ENCODE results near the gene RS1. TPM values are rescaled to one million over a fixed set of nuclear protein-coding genes. Genes with fewer than 3 reads are reported as not detected.

The RS1 gene
- total and polyA plus RNA-seq, 4 donors, result 0.40 to 6.3 (median 3.1) TPM

DNA sequence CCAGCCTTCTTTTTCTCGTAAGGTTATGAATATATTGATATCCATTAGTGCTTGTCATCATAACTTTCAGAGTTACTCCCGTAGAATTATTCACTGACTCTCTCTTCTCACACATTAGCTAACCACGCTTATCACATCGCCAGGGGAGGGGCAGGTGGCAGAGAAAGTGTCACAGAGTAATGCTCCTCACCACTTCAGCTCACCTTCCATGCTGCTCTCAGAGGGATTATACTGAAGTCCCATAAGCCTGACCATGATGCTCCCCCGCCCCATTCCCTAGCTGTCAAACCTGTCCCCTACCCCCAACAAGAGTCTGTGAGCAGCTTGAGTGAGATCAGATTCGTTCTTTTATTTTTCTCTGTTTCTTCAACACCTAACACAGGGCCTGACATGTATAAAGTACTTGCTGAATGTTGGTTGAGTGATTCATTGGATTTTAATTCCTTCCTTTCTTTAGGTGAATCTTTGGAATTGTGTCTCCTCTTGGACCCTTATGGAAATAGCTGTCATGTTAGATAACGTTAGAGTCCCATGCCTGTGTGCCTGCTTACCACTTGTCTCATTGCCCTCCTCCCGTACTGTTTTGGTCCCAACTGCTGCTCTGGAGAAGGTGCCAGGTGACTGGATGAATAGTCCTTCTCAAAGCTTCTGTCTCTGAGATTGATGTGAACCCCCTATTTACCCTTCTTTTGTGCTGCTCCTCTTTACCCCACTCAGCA is 55.1 kb downstream of the RS1 start:
- DNase-seq, result no peak

DNA sequence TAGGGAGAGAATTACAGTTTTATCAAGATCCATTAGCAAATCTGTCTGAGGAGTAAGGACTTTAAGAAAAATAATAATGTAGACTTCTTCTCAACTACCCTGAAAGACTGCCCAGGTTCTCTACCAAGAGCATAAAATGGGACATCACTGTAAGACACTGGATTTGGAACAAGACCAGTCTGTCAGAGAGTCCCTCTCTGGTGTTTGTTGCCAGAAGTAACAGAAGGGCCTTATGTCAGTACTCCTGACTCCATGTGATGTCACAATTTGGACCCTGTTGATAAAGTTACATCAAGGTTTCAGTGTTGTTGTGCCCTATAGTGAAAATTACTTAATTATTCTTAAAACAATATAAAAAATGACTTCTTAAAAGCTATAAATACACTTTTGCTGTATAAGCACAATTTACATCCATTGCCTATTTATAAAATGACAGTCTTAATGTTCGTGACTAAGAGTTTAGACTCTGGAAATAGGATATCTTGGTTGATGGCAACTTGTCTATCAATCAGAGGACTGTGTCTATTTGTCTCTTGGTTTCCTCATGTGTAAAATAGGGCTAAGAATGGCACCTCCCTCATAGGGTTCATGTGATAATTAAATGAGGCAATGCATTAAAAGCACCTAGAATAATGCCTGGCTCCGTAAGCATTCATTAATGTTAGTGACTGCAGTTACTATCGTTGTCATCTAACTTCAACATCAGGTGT is 57.8 kb downstream of the RS1 start:
- DNase-seq (no peak), ATAC-seq (ENCODE audit: insufficient read depth, low FRiP score) (no peak)
- H3K9me3 ChIP-seq (ENCODE audit: control insufficient read depth in 4 of 4, insufficient read depth in 3 of 4, low read length in 3 of 4), result no peaks in the 10 kb centered on the region
- peaks cover 0 to 4% (median 0%) of the 10 kb centered on the region in 5 donors for H3K4me1 ChIP-seq (ENCODE audit: control insufficient read depth in 5 of 5, insufficient read depth in 5 of 5, low read length in 5 of 5)
- WGBS, 2 donors, result 87 to 96% methylated on average over 3 of the region's 3 CpGs
- peaks cover 0 to 7% (median 2%) of the 10 kb centered on the region in 4 donors for H3K36me3 ChIP-seq (ENCODE audit: control insufficient read depth in 4 of 4, insufficient read depth in 4 of 4, low read length in 4 of 4)
- H3K27me3 ChIP-seq (ENCODE audit: control insufficient read depth in 3 of 3, insufficient read depth in 3 of 3, low read length in 2 of 3), result peaks cover 0 to 18% (median 13%) of the 10 kb centered on the region in 3 donors
- TF ChIP-seq, protein P1, sequence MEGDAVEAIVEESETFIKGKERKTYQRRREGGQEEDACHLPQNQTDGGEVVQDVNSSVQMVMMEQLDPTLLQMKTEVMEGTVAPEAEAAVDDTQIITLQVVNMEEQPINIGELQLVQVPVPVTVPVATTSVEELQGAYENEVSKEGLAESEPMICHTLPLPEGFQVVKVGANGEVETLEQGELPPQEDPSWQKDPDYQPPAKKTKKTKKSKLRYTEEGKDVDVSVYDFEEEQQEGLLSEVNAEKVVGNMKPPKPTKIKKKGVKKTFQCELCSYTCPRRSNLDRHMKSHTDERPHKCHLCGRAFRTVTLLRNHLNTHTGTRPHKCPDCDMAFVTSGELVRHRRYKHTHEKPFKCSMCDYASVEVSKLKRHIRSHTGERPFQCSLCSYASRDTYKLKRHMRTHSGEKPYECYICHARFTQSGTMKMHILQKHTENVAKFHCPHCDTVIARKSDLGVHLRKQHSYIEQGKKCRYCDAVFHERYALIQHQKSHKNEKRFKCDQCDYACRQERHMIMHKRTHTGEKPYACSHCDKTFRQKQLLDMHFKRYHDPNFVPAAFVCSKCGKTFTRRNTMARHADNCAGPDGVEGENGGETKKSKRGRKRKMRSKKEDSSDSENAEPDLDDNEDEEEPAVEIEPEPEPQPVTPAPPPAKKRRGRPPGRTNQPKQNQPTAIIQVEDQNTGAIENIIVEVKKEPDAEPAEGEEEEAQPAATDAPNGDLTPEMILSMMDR (IDR thresholded peaks at IDR 0.05; ENCODE audit: control extremely low read depth, extremely low read depth), result no peak
- no peak overlapping the region for H3K4me3 ChIP-seq
- H3K9ac ChIP-seq (ENCODE audit: insufficient read depth in 1 of 2, low read length in 2 of 2), result no peak overlapping the region
- H3K27ac ChIP-seq (ENCODE audit: low read depth in 1 of 2, low read length in 1 of 2), result no peak overlapping the region

More for the DNA sequence above, 55.1 kb downstream of the RS1 start:
- Histone ChIP-seq H3K9me3 (ENCODE audit: control insufficient read depth in 4 of 4, insufficient read depth in 3 of 4, low read length in 3 of 4) (no peaks in the 10 kb centered on the region), H3K4me3 (no peak overlapping the region), H3K27ac (ENCODE audit: low read depth in 1 of 2, low read length in 1 of 2) (peak overlapping the region in 1 of 2 donors; percentile 23), H3K27me3 (ENCODE audit: control insufficient read depth in 3 of 3, insufficient read depth in 3 of 3, low read length in 2 of 3) (peaks cover 0 to 17% (median 13%) of the 10 kb centered on the region in 3 donors), H3K36me3 (ENCODE audit: control insufficient read depth in 4 of 4, insufficient read depth in 4 of 4, low read length in 4 of 4) (peaks cover 0 to 3% (median 0%) of the 10 kb centered on the region in 4 donors), H3K9ac (ENCODE audit: insufficient read depth in 1 of 2, low read length in 2 of 2) (no peak overlapping the region), H3K4me1 (ENCODE audit: control insufficient read depth in 5 of 5, insufficient read depth in 5 of 5, low read length in 5 of 5) (peaks cover 0 to 4% (median 0%) of the 10 kb centered on the region in 5 donors)
- TF ChIP-seq, protein P1 (IDR thresholded peaks at IDR 0.05; ENCODE audit: control extremely low read depth, extremely low read depth), result no peak
- 87 to 89% methylated on average over 8 of the region's 8 CpGs for WGBS, 2 donors
- no peak for ATAC-seq (ENCODE audit: insufficient read depth, low FRiP score)

DNA sequence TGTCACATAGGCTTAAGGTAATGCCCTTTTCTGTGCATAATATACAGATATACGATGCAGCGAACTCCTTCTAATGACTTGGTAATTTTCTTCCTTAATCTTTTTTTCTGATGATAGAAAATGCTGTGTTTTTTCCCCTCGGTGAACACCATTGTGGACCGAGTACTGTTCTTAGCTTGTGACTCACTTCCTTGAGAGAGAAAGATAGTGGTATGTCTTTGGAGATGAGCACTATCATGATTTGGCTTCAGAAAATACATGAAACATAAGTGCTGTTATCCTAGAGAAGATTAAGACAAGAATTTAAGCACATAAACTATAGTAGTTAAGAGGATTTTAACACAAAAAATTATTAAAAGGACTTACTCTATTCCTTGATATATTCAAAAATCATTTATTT is 63.9 kb downstream of the RS1 start:
- DNase-seq (no peak), ATAC-seq (ENCODE audit: insufficient read depth, low FRiP score) (no peak)
- no peak overlapping the region for H3K9ac ChIP-seq (ENCODE audit: insufficient read depth in 1 of 2, low read length in 2 of 2)
- peaks cover 0 to 10% (median 5%) of the 10 kb centered on the region in 4 donors for H3K36me3 ChIP-seq (ENCODE audit: control insufficient read depth in 4 of 4, insufficient read depth in 4 of 4, low read length in 4 of 4)
- peaks cover 0 to 13% (median 0%) of the 10 kb centered on the region in 3 donors for H3K27me3 ChIP-seq (ENCODE audit: control insufficient read depth in 3 of 3, insufficient read depth in 3 of 3, low read length in 2 of 3)
- no peak overlapping the region for H3K4me3 ChIP-seq
- 86 to 88% methylated on average over 4 of the region's 4 CpGs for WGBS, 2 donors
- H3K4me1 ChIP-seq (ENCODE audit: control insufficient read depth in 5 of 5, insufficient read depth in 5 of 5, low read length in 5 of 5), result no peaks in the 10 kb centered on the region
- no peak overlapping the region for H3K27ac ChIP-seq (ENCODE audit: low read depth in 1 of 2, low read length in 1 of 2)
- no peaks in the 10 kb centered on the region for H3K9me3 ChIP-seq (ENCODE audit: control insufficient read depth in 4 of 4, insufficient read depth in 3 of 4, low read length in 3 of 4)
- TF ChIP-seq, protein P1 (IDR thresholded peaks at IDR 0.05; ENCODE audit: control extremely low read depth, extremely low read depth), result no peak
